GM18873 (cell line): ENCODE results near the gene PGP.
"Not testable (repeated sequence)": the region's sequence is repeated elsewhere in the genome, so short reads cannot be mapped to it uniquely, and the experiment has no call there.

Source experiments
- ATAC-seq: cut with Tn5 transposase; IDR thresholded peaks from one replicate; pipeline ENCODE4 v1.9.1; 2021; ENCODE audit warnings: mild to moderate bottlenecking, moderate library complexity, moderate number of reproducible peaks; ENCODE audit not compliant: unreplicated experiment, low FRiP score

Gene PGP

GRCh38 chr16:2214719-2214968 is at the start of gene PGP:
TSS of gene PGP (minus strand) at chr16:2214840. CDS start at chr16:2214777, 63 bp downstream.
- no peak for ATAC-seq

GRCh38 chr16:2263026-2263425 is 48.4 kb upstream of the PGP start:
- not testable (repeated sequence) for ATAC-seq

DNA sequence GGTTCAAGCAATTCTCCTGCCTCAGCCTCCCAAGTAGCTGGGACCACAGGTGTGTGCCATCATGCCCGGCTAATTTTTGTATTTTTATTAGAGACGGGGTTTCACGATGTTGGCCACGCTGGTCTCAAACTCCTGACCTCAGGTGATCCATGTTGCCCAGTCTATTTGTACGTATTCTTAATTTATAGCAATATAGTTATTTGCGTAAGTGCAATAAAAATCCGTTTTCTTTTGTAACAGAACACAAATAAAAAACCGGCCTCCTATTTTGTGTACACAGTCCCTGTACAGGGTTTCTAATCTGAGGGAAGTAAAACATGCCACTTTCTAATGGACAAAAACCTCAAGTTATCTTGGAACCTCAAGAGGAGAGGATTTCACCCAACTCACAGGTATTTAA is 45.6 kb upstream of the PGP start:
- no peak for ATAC-seq

GRCh38 chr16:2258530-2258929 is 43.9 kb upstream of the PGP start:
- ATAC-seq, result not testable (repeated sequence)

- ATAC-seq, result no peak
Observed at GRCh38 chr16:2257726-2258125, 43.1 kb upstream of the PGP start.

GRCh38 chr16:2256531-2257140 is 42.0 kb upstream of the PGP start:
- ATAC-seq, result no peak

DNA sequence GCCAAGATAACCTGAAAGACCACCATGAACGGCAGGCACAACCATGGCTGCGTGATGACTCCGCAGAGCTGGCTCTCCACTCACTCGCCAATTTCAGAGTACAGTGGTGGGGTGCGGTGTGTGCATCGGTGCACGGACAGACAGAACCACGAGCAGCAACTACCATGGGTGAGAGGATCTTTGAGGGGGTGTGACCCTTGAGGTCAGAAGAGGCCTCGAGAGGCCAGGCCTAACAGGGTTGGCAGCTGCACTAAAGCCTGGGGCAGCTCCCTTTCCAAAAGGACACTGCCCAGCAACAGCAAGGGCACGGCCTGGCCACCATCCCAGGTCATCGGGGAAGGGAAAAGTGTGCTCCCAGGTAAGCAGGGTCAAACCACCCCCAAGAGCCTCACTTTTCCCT is 38.7 kb upstream of the PGP start:
- ATAC-seq, result no peak

DNA sequence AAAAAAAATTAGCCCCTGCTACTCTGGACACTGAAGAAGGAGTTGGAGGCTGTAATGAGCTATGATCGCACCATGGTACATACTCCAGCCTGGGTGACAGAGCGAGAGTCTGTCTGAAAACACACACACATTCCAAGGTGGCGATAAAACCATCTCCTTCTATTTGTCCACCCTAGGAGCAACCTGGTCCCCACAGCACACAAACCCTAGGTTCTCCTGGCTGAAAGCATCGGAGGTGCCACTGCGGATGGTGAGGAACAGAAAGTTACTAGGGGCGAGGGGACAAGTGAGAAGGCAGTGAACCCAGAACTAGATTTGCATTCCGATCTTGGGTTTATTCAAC is 38.1 kb upstream of the PGP start:
- ATAC-seq, result no peak

DNA sequence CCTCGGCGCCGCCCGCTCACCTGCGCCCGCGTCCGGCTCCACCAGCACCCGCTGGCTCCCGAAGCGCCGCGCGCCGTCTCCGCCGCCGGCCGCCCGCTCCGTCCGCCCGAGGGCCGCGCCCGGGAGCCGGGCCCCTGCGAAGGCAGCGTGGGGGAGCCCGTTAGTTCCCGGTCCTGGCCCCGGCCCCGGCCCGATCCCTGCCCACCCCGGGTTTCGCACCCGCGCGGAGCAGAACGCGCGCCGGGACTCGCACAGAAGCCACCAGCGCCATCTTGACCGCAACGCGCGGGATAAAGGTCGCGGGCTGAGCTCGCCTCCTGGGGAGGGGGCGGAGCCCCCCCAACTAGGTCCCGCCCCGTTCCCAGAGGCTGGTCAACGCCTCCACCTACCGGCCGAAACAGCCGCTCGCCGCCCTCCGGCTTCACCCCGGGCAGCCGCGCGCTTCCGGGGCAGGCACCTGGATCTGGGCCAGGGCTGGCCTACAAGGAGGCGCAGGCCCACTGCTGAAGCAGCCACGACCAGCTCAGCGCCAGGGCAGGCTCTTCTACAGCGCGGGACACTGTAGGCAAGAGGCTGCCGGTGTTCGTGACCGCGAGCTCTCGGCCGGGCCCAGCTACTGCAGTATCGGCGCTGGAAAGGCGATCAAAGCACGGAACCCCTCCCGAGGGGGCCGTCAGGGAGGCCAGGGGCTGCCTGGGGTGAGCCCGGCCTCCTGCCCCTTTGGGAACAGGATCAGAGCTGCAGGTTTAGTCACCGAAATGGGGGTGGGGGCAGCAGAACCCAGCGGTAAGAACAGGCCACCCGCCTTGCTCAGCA is 36.9 kb upstream of the PGP start, which contains the start of gene ECI1:
Gene ECI1, minus strand, starts transcription at position 292 of the 816 bp plus-strand sequence. Its CDS starts 21 bp downstream, at position 271.
- ATAC-seq, result peak; percentile 67

DNA sequence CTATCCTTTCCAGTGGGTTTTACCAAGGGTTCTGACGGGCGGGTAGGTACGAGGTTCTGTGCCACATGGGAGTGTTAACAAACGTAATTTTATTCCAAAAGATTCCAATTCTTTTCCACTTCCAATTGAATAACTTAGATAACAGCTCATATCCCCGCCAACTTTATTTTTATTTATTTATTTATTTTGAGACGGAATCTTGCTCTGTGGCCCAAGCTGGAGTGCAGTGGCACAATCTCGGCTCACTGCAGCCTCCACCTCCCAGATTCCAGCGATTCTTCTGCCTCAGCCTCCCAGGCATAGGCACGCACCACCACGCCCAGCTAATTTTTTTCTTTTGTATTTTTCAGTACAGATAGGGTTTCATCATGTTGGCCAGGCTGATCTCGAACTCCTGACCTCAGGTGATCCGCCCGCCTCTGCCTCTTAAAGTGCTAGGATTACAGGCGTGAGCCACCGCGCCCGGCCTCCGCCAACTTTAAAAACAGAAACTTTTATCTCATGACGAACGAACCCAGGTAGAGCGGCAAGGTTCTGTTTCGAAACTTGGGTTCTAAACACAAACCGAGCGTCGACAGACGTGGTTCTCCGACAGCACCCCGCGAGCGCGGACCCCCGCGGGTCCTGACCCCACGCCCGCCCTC is 36.1 kb upstream of the PGP start:
- ATAC-seq, result no peak

- no peak for ATAC-seq
Observed at GRCh38 chr16:2246301-2246885, 31.8 kb upstream of the PGP start.

DNA sequence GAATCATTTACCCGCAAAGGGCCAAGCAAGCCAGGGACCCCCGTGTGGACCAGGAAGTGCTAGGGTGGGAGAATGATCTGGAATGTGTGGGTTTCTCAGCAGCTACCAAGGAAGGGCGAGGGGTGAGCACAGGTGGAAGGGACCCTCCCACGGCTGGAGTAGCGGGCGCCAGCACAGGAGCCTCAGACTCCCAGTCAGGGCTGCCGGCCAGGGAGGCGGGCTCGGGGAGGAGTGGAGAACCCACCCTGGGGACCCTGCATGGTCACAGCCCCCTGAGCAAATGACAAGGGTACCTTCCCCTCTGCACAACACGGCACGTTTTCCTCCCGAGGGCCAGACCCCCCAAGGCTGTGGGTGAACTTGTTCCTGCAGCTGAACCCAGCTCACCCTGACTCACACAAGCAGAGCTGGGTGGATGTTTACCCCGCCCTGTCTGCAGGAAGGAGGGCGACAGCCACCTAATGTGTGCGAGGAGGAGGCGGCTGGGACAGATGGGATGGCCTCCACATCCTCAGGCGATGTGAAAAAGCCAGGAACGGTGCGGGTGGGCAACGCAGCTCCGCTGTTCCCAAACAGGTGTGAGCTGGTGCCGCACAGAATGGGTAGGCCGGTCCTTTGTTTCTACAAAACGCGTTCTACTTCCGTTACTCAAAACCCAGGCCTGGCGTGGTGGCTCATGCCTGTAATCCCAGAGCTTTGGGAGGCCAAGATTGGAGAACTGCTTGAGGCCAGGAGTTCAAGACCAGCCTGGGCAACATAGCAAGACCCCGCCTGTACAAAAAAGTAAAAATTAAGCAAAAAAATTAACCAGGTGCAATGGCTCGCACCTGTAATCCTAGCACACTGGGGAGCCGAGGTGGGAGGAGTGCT is 30.5 kb upstream of the PGP start:
- ATAC-seq, result no peak

DNA sequence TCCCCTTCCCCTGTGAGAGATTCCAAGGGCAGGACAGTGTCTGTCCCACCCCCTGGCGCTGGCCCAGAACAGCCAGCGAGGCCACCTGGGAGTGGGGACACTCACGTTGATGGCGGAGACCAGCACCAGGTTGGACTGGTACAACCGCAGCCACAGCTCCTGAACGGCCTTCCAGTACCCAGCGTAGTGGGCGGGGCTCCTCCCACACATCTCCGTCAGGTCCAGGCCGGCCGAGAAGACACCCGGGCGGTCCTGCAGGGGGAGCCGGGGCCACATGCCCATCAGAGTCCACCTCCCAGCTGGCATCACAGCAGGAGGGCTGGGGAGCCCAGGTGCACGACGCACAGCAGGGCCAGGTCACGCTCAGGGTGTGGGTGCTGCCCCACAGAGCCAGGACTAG is 29.7 kb upstream of the PGP start:
- ATAC-seq, result no peak

- ATAC-seq, result no peak
Observed at GRCh38 chr16:2243781-2244180, 29.1 kb upstream of the PGP start.

- no peak for ATAC-seq
Observed at GRCh38 chr16:2243031-2243528, 28.4 kb upstream of the PGP start.

- ATAC-seq, result no peak
Observed at GRCh38 chr16:2242598-2242997, 28.0 kb upstream of the PGP start.

GRCh38 chr16:2240331-2240730 is 25.7 kb upstream of the PGP start:
- not testable (repeated sequence) for ATAC-seq

GRCh38 chr16:2238838-2239675 is 24.4 kb upstream of the PGP start:
- no peak for ATAC-seq

DNA sequence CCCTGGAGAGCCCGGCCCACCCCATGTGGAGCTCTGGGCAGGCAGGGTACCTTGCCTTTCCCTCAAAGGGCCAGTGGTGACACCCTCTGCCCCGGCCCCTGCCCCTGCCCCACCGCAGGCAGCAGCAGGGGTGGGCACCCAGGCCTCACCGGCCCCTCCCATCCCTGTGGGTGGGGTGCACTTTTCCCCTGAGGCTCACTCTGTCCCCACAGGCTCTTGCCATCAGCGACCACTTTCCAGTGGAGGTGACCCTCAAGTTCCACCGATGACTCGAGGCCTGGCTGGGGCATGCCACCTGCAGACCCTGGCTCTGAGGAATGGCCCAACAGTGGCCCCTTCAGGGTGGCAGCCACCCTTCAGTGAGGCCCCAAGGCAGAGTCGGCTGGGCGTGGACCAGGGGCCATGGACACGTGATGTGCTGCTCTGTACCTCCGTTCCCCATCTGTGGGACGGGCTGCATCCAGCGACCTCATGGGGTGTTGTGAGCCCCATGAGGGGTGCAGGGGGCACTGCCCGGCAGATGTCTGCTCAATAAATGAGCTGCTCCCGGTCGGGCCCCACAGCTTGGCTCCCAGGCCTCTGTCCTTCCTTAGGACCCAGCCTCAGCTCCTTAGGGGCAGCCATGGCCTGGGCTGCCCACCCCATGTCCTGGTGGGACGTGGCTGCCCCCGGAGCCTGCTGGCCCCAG is 23.7 kb upstream of the PGP start:
- ATAC-seq, result no peak
